T follicular helper cell (primary cell): ENCODE data around the gene TDRD7.
"Not testable (repeated sequence)": the region's sequence is repeated elsewhere in the genome, so short reads cannot be mapped to it uniquely, and the experiment has no call there.

Experiments used
- DNase-seq: peaks from one replicate; pipeline ENCODE4 v3.0.0-alpha.2; 2020; ENCODE audit warnings: low read depth

TDRD7 gene

DNA sequence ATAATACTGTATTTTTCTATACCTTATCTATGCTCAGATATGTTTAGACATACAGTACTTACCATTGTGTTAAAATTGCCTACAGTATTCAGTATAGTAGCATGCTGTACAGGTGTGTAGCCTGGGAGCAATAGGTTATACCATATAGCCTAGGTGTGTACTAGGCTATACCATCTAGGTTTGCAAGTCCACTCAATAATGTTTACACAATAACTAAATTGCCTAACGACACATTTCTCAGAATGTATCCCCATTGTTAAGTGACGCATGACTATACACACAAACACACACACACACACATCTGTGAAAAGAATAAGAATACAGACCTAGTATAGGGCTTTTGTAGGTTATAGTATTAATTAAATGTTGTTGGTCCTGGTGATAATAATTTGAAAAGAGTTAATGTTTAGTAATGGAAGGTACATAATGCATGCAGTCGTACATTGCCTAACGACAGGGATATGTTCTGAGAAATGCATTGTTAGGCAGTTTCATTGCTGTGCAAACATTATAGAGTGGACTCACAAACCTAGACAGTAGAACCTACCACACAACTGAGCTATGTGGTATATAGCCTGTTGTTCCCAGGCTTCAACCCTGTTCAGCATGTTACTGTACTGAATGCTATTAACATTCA is 13.6 kb downstream of the TDRD7 start:
- no peak for DNase-seq

DNA sequence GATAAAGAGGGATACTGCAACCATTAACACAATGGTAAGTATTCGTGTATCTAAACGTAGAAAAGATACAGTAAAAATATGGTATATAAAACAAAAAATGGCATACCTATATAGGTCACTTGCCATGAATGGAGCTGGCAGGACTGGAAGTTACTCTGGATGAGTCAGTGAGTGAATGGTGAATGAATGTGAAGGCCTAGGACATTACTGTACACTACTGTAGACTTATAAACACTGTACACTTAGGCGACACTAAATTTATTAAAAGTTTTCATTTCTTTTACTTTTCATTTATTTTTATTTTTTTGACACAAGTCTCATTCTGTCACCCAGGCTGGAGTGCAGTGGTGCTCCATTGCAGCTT is 14.1 kb downstream of the TDRD7 start:
- no peak for DNase-seq

DNA sequence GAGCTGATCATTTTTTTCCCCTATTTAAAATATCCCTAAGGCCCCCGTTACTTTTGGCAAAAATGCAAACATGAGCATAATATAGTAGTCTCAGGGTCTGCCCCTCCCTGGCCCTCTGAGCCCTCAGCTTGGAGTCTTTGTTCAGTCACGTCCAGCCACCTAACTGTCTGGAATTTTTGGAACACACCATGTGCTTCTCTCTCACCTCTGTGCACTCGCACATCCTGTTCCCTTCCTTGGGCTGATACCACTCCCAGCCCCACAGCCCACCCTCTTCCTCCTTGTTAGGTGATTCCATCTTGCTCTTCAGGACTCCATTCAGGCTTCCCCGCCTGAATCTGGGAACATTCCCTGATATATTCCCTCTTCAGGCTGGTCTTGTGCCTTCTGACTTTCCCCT is 16.0 kb downstream of the TDRD7 start:
- no peak for DNase-seq

DNA sequence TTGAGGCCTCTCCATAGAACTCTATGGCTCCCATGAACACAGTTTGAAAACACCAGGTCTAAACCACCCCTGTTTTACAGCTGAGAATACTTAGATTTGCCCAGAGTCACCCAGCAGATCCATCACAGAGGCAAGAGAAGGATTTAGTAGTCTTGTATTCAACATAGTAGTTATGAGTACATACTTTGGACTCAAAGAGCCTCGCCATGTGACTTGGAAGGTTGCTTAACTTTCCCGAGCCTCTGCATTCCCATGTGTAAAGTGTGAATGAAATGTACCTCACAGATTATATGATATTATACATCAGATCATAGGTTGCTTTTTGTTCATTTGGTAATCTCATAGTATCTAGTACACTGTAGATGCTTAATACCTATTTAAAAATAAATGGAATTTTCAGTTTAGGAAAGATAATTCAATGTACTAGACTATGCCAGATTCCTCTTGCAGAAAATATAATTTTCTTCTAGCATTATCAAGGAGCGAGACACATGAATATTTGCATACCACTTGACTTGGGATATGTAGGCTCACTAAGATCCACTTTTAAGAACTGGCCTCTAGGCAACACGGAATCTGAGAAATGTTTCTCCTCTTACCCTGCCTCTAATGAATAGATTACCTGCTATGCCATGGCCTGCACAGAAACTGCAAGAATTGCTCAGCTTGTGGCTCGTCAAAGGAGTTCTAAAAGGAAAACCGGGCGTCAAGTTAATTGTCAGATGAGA is 18.6 kb downstream of the TDRD7 start:
- no peak for DNase-seq

DNA sequence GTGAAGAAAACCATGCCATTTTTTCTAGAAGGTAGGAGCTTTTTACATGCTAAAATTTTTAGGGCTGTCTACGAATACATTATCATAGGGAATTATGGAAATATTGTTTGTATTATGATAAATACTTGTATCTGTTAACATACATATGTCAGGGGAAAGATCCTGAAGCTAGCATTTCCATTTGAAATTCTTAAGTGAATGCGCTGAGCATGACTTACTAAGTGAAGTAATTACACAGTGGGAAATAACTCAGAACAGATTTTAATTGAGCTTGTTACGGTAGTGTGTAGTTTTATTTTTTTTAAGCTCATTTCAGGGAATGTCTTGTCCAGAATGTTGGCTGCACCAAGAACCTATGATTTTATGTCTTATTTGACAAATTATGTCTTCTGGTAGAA is 19.1 kb downstream of the TDRD7 start:
- DNase-seq, result no peak

DNA sequence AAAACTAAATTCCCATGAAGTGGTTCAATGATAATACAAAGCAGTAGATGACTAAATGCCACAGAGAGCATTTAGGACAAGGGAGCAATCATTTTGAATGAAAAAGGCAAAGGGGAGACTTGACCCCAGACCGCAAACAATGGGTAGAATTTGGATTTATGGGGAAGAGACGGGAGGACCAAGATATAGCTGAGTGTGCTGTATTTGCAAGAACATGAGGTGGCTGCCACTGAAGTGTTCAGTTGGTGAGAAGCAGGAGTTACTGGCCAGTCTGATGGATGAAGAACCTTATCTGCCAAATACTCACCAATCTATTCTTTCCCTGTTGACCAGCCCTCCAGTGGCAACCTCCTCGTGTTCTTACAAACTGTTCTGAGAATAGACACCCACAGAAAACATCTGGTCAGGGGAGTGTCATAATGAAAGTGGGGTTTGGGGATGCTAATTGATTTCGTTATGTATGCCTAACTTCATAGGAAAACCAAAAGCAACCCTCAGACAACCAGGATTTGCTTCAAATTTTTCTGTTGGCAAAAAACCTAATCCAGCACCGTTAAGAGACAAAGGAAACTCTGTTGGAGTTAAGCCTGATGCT is 19.8 kb downstream of the TDRD7 start:
- no peak for DNase-seq

DNA sequence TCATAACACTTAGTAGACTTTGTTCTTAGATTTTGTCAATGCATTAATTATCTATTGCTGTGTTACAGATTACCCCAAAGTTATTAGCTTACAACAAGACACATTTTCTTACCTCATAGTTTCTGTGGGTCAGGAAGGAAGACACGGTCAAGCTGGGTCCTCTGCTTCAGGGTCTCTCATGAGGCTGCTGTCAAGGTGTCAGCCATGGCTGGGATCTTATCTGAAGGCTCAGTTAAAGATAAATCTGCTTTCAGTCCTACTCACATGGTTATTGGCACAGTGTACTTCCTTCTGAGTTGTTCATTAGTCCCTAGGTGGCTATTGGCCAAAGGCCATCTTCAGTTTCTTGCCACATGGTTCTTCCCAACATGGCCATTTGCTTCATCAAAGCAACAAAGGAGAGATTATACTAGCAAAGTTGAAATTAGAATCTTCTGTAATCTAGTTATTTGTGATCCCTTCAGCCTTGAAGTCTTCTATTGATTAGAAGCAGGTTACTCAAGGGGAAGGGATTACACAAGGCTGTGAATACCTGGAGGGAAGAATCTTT is 25.2 kb downstream of the TDRD7 start:
- DNase-seq, result no peak

DNA sequence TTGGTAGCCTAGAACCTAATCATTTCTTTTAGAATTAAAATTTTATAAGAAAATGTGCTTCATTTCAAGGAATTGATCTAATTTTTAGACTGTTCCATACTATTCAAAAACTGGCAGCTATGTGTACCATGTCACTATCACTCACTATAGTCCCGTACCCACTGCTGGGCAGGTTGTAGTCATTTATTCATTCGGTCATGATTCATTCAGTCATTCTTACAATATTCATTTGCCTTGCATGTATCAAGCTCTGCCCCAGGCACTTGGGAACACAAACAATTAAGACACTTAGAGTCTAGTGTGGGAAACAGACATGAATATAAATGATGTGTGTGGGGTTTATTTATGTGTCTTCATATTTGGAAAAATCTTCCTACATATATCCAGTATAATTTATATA is 26.4 kb downstream of the TDRD7 start:
- no peak for DNase-seq

DNA sequence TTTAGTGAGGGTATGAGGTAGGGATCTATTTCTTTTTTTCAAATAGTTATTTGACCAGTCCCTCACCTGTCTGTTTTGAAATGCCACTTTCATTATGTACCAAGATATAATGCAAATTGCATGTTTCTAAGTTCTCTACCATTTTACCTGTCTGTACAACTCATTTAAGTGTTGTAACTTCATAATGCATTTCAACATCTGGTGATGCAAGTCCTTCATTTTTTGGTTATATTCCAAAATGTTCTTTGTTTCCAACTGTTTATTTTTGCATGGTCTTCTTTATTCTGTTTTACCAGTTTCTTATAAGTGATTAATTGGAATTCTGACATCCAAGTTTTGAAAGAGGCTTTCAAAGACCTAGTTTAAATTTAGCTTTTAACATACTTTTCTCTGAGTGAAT is 26.8 kb downstream of the TDRD7 start:
- DNase-seq, result no peak

DNA sequence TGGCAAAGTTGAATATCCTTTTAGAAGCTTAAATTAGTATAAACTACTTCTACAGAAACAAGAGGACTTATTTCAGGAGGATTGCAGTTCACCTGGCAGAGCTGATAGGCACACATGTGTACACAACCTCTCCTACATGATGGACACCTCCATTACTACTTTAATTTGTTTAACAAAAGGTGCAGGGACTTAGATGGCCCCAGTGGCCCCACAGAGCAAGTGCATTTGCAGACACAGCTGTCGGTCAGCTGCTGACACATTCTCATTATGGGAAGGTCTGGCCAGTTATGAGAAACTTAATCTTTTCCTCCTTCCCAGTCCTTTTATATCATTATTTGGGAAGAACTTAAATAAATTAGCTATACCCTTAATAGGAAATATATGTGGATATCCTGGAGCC is 28.3 kb downstream of the TDRD7 start:
- no peak for DNase-seq

DNA sequence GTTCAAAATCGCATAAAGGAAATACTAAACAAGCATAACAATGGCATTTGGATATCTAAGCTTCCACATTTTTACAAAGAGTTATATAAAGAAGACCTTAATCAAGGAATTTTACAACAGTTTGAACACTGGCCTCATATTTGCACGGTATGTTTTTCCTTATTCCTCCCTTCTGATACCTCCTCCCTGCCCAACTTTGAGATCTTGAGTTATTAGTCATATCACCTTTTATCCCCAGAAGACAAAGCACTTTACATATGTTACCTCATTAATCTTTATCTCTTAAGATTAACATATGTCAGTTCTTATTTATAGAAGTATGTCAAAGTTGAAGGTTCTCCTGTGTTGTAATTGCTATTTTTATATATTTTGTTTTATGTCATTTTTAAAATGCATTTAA is 29.8 kb downstream of the TDRD7 start:
- no peak for DNase-seq

DNA sequence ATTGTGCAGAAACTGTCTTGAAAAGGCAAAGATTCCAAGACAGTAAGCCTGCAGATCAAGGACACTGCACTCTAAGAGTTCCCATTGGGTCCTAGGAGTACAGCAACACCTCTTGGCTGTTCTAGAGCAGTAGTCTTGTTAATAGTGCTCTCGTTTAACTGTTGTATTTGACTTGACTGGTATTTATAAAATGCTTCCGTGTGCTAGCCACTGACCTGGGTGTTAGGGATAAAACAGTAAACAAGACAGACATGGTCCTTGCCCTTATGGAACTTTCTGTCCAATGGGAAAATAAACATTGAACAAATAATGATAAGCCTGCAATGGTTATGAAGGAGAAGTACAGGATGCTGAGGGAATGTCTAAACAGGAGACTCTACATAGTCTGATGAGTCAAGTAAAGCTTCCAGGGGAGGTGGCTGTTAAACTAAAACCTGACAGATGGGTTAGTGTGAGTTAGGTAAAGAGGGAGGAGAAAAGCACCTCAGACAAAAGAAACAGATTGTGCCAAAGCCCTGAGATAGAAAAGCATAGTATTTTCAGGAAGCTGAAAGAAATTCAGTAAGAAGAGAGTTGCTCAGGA is 33.3 kb downstream of the TDRD7 start:
- DNase-seq, result no peak

DNA sequence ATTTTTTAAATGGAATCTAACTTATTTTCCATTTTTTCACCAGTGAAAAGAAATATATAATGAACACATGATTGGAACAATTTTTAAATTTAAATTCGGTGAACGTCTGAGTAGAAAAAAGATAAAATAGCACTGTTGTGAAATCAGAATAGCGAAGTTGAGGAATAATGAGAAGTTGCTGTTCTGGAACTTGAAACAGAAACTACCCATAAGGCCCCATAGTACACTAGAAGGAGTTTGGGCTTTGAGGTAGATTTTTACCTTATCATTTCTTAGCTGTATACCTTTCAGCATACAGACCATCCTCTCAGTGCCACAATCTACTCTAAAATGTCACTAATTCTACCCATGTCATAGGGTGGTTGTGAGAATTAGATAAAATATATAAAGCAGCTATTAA is 35.1 kb downstream of the TDRD7 start:
- no peak for DNase-seq

DNA sequence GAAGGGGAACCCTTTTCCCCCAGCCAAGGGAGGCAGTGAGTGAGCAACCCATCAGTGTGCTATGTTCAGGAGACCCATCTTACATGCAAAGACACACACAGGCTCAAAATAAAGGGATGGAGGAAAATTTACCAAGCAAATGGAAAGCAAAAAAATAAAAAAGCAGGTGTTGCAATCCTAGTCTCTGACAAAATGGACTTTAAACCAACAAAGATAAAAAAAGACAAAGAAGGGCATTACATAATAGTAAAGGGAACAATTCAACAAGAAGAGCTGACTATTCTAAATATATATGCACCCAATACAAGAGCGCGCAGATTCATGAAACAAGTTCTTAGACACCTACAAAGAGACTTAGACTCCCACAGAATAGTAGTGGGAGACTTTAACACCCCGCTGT is 41.7 kb downstream of the TDRD7 start:
- not testable (repeated sequence) for DNase-seq

DNA sequence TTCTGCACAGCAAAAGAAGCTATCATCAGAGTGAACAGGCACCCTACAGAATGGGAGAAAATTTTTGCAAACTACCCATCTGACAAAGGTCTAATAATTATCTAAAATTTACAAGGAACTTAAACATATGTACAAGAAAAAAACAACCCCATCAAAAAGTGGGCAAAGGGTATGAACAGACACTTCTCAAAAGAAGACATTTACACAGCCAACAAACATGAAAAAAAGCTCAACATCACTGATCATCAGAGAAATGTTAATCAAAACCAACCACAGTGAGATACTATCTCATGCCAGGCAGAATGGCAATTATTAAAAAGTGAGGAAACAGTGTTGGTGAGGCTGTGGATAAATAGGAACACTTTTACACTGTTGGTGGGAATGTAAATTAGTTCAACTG is 44.9 kb downstream of the TDRD7 start:
- DNase-seq, result not testable (repeated sequence)

DNA sequence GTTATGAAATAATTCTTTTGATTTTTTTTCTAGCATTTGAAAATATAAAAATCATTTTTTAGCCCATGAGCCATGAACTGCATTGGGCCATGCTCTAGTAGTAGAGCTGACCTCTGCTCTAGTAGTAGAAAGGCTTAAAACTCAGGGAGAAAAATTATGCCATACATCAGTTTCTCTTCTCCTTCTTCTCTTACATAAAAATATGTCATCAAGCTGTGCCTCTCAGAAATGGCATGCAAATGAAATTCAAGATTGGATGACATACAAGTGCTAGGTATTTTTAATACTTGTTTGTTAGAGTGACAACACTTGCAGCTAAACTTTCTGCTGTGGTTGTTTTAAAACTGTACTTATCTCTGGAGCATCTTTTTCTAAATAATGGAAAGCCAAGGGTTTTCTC is 47.4 kb downstream of the TDRD7 start:
- no peak for DNase-seq

DNA sequence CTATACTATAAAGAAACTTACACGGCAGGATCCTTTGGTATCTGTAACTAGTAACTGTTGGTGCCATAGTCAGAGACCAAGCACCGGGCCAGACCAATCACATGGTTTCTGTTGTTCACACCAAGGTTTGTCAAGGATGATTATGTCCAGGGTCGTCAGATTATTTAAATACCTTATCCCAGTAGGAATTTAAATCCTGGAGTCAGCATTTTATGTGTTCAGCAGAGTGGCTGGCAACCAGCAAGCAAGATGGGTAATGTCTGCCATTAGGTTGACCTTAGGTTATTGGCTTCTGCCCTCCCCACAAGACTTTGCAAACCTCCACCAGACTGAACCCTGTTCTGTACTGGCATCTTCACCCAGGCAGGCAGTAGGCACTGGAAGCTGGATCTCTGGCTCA is 50.3 kb downstream of the TDRD7 start:
- DNase-seq, result no peak

DNA sequence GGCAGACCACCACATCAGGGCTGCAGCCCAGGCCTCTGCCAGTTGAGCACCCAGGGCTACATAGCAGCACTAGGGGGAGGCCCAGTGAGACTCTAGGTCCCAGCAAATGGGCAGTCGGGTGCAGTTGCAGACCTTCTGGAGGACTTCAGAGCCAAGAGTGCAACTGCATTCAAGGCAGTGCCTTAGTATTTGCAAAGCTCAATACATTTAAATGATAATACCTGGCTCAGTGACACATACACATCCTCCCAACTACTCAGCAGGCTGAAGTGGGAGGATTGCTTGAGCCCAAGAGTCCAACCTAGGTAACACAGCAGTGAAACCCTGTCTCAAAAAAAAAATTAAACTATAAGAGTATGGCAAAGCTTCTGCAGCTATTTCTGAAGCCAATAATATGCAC is 51.0 kb downstream of the TDRD7 start:
- DNase-seq, result no peak

DNA sequence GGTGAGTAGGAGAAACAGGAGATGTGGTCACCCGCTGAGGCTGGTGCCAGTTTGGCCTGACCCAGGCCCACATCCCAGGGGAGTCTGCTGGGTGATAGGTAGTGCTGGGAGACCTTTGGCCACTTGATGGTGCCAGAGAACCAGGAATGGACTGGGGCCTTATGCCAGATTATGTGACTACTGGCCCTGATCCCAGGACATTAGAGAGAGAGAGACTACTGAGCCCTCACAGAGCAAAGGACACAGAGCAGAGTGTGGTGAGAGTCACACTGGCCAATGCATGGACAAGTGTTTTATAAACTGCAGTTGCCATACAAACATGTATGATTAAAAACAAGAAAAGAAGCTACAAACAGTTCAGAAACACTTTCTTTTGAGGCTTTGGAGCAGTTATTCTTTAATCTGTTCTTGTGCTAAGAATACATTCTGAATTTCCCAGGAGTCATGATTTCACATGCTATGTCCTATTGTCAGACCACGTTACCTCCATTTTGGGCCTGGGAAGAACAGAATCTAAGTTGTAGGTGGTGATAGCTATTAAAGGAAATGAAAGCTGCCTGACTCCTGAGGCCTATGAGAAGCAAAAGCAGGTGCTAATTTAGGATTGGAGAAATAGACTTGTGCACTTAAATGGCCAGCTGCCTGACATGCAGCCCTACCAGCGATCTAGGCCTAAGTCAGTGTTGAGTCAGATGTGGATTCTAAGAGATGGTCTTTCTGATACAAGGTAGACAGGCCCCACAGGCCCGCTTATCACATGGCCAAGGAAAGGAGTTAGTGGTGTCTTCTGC is 57.0 kb downstream of the TDRD7 start:
- DNase-seq, result peak; percentile 7

DNA sequence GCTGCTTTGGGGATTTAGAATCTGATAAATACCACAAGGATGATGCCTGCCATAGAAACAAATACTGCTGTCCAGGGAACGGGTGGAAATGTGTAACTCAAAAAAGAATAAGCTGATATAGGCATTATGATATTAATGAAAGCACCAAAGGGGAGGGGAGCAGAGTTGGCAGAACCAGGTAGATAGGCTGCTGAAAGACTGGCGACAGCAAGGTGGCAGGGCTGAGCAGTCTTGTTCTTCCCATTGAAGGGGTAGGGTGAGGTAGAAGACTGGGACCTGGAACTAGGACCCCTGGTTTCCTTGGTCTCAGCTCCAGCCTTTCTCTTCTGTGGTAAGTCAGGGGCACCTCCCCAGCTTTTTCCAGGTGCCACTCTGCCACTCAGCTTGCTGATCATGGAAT is 58.2 kb downstream of the TDRD7 start:
- DNase-seq, result no peak

DNA sequence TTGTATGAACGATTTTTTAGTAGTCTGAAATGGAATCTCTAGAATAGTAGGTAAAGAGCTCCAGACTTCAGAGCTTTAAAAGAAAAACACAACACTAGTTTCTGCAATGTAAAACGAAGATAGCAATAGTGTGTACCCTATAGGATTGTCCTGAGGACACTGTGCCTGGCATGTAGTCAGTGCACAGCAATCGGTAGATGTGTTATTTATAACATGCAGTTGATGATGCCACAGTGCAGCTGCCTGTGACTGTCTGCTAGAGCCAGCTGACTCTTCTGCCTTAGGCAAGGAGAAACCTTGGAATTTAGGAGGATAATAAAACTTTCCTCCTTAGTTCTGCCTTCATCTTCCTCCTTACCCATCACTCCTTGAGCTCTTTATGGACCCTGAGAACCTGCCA is 61.8 kb downstream of the TDRD7 start:
- no peak for DNase-seq

DNA sequence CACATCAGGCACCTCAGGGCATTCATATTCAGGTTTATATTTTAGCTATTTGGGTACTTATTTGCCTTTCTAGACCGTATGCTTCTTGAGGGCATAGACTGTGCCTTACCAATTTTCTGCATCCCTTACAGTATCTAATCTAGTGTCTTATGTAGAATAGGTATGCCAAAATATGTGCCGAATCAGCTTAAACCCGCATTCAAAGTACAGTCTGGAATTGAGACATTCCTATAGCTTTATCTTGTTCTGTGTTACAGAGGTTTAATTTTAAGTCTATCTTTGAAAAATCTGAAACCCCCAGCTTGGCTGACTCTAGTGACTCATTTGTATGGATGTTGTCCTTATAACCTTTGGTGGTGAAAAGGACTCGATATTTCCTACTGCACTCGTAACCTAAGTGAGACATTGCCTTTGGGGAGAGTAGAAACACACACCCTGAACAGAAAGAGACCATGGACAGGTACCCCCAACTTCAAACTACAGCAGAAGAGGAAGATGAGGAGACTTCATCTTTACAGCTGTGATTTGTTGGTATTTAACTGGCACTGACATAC is 62.6 kb downstream of the TDRD7 start:
- no peak for DNase-seq
